Lower lobe of right lung (tissue), 2 donors: Measurements from ENCODE around the gene KCNN3. TPM values are rescaled to one million over a fixed set of nuclear protein-coding genes. Genes with fewer than 3 reads are reported as not detected.
A peak's percentile ranks its signal among the peaks of the same experiment; 100 is the strongest.
"Not testable (repeated sequence)": the region's sequence is repeated elsewhere in the genome, so short reads cannot be mapped to it uniquely, and the experiment has no call there.

Experiments used
- ATAC-seq, 2 donors: fragments of 200-7000 bp; cut with Tn5 transposase; one replicate each; pipeline ENCODE4 v1.9.1; 2020 to 2022; ENCODE audit warnings: mild to moderate bottlenecking in 2 of 2, moderate library complexity in 2 of 2
- DNase-seq: peaks from one replicate; pipeline ENCODE4 v3.0.0-alpha.2; 2020
- H3K27ac ChIP-seq: fragments of 200-600 bp; one replicate; pipeline ENCODE4 v1.8.0; 2022
- H3K27me3 ChIP-seq: fragments of 200-600 bp; one replicate; pipeline ENCODE4 v1.8.0; 2022; ENCODE audit warnings: low read depth
- H3K36me3 ChIP-seq: fragments of 200-600 bp; one replicate; pipeline ENCODE4 v1.8.0; 2022; ENCODE audit warnings: mild to moderate bottlenecking
- H3K4me1 ChIP-seq: fragments of 200-600 bp; one replicate; pipeline ENCODE4 v1.8.0; 2022
- H3K4me3 ChIP-seq: fragments of 200-600 bp; one replicate; pipeline ENCODE4 v1.8.0; 2022; ENCODE audit warnings: mild to moderate bottlenecking
- H3K9me3 ChIP-seq: fragments of 200-600 bp; one replicate; pipeline ENCODE4 v1.8.0; 2022
- intact Hi-C: fragments of 100-400 bp; cut with DNase I; formaldehyde crosslinking; loops from one replicate; pipeline ENCODE4 v1.11.0; 2022
- total RNA-seq: library from RNA; stranded (reverse); fragmentation: NEBNext Ultra II Directional; extraction: Animal tissue kit (Norgen Biotek cat#: 25700); gene quantifications from one replicate; pipeline ENCODE4 v1.2.1, GENCODE V29; 2021
- TF ChIP-seq, protein P1 (sequence below): fragments of 200-600 bp; IDR thresholded peaks from one replicate; pipeline ENCODE4 v1.8.0; 2022; ENCODE audit warnings: antibody characterized with exemption, mild to moderate bottlenecking
- donor health status: DM: no; HTN: yes; CAD: no; lungs with severe emphysema.

KCNN3 gene
- total RNA-seq, 1 donor from 2014 or later: 4.4 TPM

DNA sequence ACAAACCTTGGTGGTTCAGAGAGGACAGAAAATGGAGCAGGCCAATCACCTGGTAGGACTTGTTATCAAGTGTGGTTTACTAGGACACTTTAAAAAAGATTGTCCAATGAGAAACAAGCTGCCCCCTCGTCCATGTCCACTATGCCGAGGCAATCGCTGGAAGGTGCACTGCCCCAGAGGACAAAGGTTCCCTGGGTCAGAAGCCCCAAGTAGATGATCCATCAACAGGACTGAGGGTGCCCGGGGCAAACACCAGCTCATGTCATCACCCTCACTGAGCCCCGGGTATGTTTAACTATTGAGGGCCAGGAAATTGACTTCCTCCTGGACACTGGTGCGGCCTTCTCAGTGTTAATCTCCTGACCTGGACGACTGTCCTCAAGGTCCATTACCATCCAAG lies 195.6 kb downstream of the KCNN3 start:
- H3K27ac ChIP-seq, ATAC-seq, H3K27me3 ChIP-seq, H3K9me3 ChIP-seq, intact Hi-C loops, H3K4me3 ChIP-seq, H3K4me1 ChIP-seq, DNase-seq, H3K36me3 ChIP-seq: not testable (repeated sequence)

DNA sequence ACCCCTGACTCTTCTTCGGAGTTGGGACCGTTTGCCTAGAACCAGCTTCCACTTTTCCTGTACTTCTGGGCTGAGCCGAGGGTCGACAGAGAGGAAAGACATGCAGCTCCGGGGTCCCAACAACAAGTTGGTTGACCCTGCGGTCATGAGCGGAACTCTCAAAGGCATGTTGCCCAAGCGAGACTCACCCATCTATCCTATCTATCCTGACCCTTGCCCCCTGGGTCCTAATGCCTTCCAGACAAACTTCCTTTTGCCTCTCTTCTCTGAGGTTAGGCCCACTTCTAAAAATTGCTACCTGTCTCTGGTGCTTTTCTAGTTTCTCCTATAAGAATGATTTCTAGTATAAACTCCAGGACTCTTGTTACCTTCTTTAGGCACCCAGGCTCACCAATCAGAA lies 197.8 kb downstream of the KCNN3 start:
- DNase-seq, H3K27ac ChIP-seq, H3K9me3 ChIP-seq, H3K36me3 ChIP-seq, intact Hi-C loops, H3K4me1 ChIP-seq, ATAC-seq, H3K4me3 ChIP-seq, H3K27me3 ChIP-seq: not testable (repeated sequence)

- H3K27me3 ChIP-seq, H3K4me3 ChIP-seq, H3K4me1 ChIP-seq, ATAC-seq, H3K9me3 ChIP-seq, H3K27ac ChIP-seq, intact Hi-C loops, DNase-seq, H3K36me3 ChIP-seq: not testable (repeated sequence)
These were observed 198.7 kb downstream of the KCNN3 start for GRCh38 chr1:154671412-154671811.

DNA sequence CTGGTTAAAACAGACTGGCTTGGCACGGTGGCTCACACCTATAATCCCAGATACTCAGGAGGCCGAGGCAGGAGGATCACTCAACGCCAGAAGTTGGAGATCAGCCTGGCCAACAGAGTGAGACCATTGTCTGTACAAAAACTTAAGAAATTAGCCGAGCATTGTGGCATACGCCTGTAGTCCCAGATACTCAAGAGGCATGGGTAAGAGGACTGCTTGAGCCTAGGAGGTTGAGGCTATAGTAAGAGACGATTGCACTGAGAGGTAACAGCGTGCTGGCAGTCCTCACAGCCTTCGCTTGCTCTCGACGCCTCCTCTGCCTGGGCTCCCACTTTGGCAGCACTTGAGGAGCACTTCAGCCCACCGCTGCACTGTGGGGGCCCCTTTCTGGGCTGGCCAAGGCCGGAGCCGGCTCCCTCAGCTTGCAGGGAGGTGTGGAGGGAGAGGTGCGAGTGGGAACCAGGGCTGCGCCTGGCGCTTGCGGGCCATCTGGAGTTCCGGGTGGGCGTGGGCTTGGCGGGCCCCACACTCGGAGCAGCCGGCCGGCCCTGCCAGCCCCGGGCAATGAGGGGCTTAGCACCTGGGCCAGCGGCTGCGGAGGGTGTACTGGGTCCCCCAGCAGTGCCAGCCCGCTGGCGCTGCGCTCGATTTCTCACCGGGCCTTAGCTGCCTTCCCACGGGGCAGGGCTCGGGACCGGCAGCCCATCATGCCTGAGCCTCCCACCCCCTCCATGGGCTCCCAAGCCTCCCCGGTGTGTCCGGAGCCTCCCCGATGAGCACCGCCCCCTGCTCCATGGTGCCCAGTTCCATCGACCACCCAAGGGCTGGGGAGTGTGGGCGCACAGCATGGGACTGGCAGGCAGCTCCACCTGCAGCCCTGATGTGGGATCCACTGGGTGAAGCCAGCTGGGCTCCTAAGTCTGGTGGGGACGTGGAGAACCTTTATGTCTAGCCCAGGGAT lies 199.5 kb downstream of the KCNN3 start:
- H3K36me3 ChIP-seq, H3K9me3 ChIP-seq, H3K4me1 ChIP-seq, H3K4me3 ChIP-seq, intact Hi-C loops, H3K27me3 ChIP-seq, H3K27ac ChIP-seq, DNase-seq: not testable (repeated sequence)
- ATAC-seq: peak; percentile 32 to 34

DNA sequence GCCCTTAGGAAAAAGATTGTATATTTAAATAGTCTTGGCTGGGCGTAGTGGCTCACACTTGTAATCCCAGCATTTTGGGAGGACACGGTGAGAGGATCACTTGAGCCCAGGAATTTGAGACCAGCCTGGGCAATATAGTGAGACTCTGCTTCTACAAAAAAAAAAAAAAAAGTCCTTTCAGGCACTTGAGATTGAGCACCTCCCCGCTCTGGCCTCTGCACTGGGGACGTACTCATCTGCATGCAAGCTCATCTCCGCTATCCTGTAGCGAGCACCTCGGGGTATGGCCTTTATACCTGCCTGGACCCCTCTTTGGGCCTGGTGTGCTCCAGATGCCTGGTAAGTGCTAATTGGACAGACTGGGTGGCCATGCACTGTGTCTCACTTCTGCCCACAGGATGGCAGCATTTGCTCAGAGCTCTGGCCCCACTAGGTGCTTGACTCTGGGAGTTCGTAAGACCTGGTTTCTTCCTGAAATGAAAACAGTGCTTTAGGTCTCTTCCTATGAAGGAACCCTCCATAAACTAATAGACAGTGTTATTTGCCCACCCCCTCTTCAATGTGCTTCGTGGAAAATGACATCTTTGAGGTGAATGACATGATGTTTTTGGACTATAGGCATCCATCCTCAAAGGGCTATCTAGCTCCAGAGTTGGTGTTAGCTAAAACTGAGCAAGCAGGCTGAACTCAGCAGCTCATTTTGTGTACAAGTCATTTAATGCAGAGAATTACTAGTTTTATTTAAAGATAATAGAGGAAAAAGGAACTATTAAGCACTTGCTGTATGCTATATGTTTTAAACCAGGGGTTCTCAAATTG lies 200.4 kb downstream of the KCNN3 start:
- ATAC-seq (peak; percentile 98 to 99), DNase-seq (peak; percentile 80)
- H3K36me3 ChIP-seq: no peaks in the 10 kb centered on the region
- H3K4me1 ChIP-seq: no peaks in the 10 kb centered on the region
- H3K27ac ChIP-seq: no peak overlapping the region
- H3K4me3 ChIP-seq: no peak overlapping the region
- intact Hi-C loops: no loop called here
- H3K27me3 ChIP-seq: no peaks in the 10 kb centered on the region
- TF ChIP-seq, protein P1, sequence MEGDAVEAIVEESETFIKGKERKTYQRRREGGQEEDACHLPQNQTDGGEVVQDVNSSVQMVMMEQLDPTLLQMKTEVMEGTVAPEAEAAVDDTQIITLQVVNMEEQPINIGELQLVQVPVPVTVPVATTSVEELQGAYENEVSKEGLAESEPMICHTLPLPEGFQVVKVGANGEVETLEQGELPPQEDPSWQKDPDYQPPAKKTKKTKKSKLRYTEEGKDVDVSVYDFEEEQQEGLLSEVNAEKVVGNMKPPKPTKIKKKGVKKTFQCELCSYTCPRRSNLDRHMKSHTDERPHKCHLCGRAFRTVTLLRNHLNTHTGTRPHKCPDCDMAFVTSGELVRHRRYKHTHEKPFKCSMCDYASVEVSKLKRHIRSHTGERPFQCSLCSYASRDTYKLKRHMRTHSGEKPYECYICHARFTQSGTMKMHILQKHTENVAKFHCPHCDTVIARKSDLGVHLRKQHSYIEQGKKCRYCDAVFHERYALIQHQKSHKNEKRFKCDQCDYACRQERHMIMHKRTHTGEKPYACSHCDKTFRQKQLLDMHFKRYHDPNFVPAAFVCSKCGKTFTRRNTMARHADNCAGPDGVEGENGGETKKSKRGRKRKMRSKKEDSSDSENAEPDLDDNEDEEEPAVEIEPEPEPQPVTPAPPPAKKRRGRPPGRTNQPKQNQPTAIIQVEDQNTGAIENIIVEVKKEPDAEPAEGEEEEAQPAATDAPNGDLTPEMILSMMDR: peak; percentile 81
- H3K9me3 ChIP-seq: no peaks in the 10 kb centered on the region

DNA sequence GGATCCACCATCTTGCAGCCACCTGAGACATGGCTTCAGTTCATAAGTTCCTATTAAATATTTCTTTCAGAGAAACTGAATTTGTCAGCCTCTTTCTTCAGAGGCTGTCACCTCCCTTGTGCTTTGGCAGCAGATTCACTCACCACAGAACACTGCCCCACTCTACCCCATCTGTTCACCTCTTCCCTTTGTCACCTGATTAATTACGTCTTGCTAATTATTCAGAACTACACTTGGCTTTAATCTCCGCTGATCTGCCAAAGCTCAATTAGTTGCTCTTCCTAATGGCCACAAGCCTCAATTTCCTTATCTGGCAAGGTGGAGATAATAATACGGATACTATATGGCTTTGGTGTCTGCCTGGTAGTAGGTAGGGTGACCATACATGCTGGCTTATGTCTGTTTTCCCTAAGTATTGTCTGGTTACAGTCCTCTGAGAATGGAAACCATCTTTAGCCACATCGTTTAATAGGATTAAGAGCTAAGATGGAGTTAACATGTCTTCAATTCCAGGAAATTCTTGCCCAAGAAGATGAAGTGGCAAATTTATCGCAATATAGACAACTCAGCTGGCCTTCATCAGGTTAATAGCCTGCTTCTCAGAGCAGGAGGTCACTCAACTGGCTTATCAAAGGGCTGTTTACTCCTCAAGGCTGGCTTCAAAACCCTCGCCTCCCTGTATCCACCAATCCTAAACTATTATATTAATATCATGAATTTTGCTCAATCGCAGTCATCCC lies 203.9 kb downstream of the KCNN3 start:
- Histone ChIP-seq H3K9me3 (no peaks in the 10 kb centered on the region), H3K27me3 (no peaks in the 10 kb centered on the region), H3K27ac (no peak overlapping the region), H3K4me1 (no peaks in the 10 kb centered on the region), H3K36me3 (no peaks in the 10 kb centered on the region), H3K4me3 (no peak overlapping the region)
- intact Hi-C loops: no loop called here
- no peak for DNase-seq
- TF ChIP-seq, protein P1: no peak
- no peak for ATAC-seq

DNA sequence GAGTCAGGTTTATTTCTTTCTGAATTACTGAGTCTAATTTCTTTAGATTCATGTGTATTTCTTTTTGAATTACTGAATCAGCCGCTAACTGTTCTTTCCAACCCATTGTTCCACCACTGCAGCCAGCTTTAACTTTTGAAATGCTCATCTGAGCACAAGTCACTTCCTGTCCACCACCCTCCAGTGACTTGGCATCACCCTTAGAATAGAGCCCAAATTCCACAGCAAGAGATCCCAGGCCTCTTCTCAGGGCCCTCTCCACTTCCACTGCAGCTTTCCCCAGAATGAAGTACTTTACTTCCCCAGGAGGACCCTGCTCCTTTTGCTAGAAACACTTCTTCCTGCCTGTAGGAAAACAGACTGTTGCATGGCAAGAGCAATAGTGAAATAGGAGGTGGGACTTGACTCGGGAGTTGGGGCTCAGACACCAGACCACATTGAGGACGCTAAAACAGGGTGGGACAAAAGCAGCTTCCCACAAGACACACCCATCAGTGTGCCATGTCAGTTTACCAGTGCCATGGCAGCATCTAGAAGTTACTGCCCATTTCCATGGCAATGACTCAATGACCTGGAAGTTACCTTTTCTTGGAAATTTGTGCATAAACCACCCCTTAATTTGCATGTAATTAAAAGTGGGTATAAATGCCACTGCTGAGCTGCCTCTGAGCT lies 205.6 kb downstream of the KCNN3 start:
- TF ChIP-seq, protein P1: no peak
- Histone ChIP-seq H3K27me3 (peaks cover 4% of the 10 kb centered on the region), H3K36me3 (no peaks in the 10 kb centered on the region), H3K27ac (no peak overlapping the region), H3K4me1 (no peaks in the 10 kb centered on the region), H3K4me3 (no peak overlapping the region), H3K9me3 (no peaks in the 10 kb centered on the region)
- DNase-seq (no peak), ATAC-seq (no peak)
- intact Hi-C loops: no loop called here
